ENCODE data around the gene ZNF79. TPM values are rescaled to one million over a fixed set of nuclear protein-coding genes. Genes with fewer than 3 reads are reported as not detected.

The ZNF79 gene
- total RNA-seq, 1 experiment from 2014 or later, result 11.6 TPM

- no peak for DNase-seq (ENCODE audit: low spot score)
- POLR2A ChIA-PET (ENCODE audit: low non-redundant PET), result no interaction called here
- Histone ChIP-seq H3K36me3 (ENCODE audit: insufficient read depth, low read length, poor library complexity, severe bottlenecking) (peaks cover 47% of the 10 kb centered on the region), H3K4me1 (ENCODE audit: insufficient read depth, low read length, poor library complexity, severe bottlenecking) (no peaks in the 10 kb centered on the region), H3K27me3 (replicated peaks; ENCODE audit: insufficient read depth, low read depth, low read length, poor library complexity) (no peaks in the 10 kb centered on the region), H3K4me3 (ENCODE audit: low read depth, low read length, poor library complexity, severe bottlenecking) (no peak overlapping the region), H3K9me3 (ENCODE audit: low read depth, low read length, poor library complexity, severe bottlenecking) (no peaks in the 10 kb centered on the region), H3K27ac (ENCODE audit: low read depth, low read length, poor library complexity, severe bottlenecking) (no peak overlapping the region)
- CTCF ChIA-PET, result no interaction called here
- no peak for TF ChIP-seq CTCF (conservative IDR thresholded peaks at IDR 0.05; ENCODE audit: low read depth, low read length)
- TF ChIP-seq EZH2 (IDR thresholded peaks at IDR 0.05; ENCODE audit: borderline replicate concordance, low read depth, low read length, poor library complexity, severe bottlenecking), result no peak
- intact Hi-C loops (cut with micrococcal nuclease; ENCODE audit: unreplicated experiment), result no loop called here
- no TSS peak for BruUV-seq (replicated peaks)
These were observed 6.2 kb downstream of the ZNF79 start for GRCh38 chr9:127430415-127430814.

GRCh38 chr9:127437497-127438264 is 13.5 kb downstream of the ZNF79 start:
- H3K36me3 ChIP-seq (ENCODE audit: insufficient read depth, low read length, poor library complexity, severe bottlenecking), result peaks cover 67% of the 10 kb centered on the region
- intact Hi-C loops (cut with micrococcal nuclease; ENCODE audit: unreplicated experiment), result no loop called here
- BruUV-seq (replicated peaks), result no TSS peak
- H3K4me3 ChIP-seq (ENCODE audit: low read depth, low read length, poor library complexity, severe bottlenecking), result no peak overlapping the region
- no peak for TF ChIP-seq EZH2 (IDR thresholded peaks at IDR 0.05; ENCODE audit: borderline replicate concordance, low read depth, low read length, poor library complexity, severe bottlenecking)
- TF ChIP-seq CTCF (conservative IDR thresholded peaks at IDR 0.05; ENCODE audit: low read depth, low read length), result no peak
- no peaks in the 10 kb centered on the region for H3K4me1 ChIP-seq (ENCODE audit: insufficient read depth, low read length, poor library complexity, severe bottlenecking)
- POLR2A ChIA-PET (ENCODE audit: low non-redundant PET), result interaction anchor here (0.7 kb wide), 1 partner anchor 10 kb away, joined by 8 read pairs; no protein-coding TSS in a partner anchor
- H3K9me3 ChIP-seq (ENCODE audit: low read depth, low read length, poor library complexity, severe bottlenecking), result no peaks in the 10 kb centered on the region
- H3K27ac ChIP-seq (ENCODE audit: low read depth, low read length, poor library complexity, severe bottlenecking), result no peak overlapping the region
- CTCF ChIA-PET, result no interaction called here
- no peak for DNase-seq (ENCODE audit: low spot score)
- no peaks in the 10 kb centered on the region for H3K27me3 ChIP-seq (replicated peaks; ENCODE audit: insufficient read depth, low read depth, low read length, poor library complexity)

- Histone ChIP-seq H3K27me3 (replicated peaks; ENCODE audit: insufficient read depth, low read depth, low read length, poor library complexity) (no peaks in the 10 kb centered on the region), H3K27ac (ENCODE audit: low read depth, low read length, poor library complexity, severe bottlenecking) (no peak overlapping the region), H3K4me3 (ENCODE audit: low read depth, low read length, poor library complexity, severe bottlenecking) (no peak overlapping the region), H3K36me3 (ENCODE audit: insufficient read depth, low read length, poor library complexity, severe bottlenecking) (peaks cover 67% of the 10 kb centered on the region), H3K9me3 (ENCODE audit: low read depth, low read length, poor library complexity, severe bottlenecking) (no peaks in the 10 kb centered on the region), H3K4me1 (ENCODE audit: insufficient read depth, low read length, poor library complexity, severe bottlenecking) (no peaks in the 10 kb centered on the region)
- ChIA-PET POLR2A (ENCODE audit: low non-redundant PET) (no interaction called here), CTCF (no interaction called here)
- BruUV-seq (replicated peaks), result no TSS peak
- intact Hi-C loops (cut with micrococcal nuclease; ENCODE audit: unreplicated experiment), result no loop called here
- TF ChIP-seq EZH2 (IDR thresholded peaks at IDR 0.05; ENCODE audit: borderline replicate concordance, low read depth, low read length, poor library complexity, severe bottlenecking), result no peak
- TF ChIP-seq CTCF (conservative IDR thresholded peaks at IDR 0.05; ENCODE audit: low read depth, low read length), result no peak
- DNase-seq (ENCODE audit: low spot score), result no peak
These were observed 14.2 kb downstream of the ZNF79 start for GRCh38 chr9:127438394-127438793.
